ENCODE data around the gene CENPP.

- TF ChIP-seq CTCF (IDR thresholded peaks at IDR 0.05; ENCODE audit: insufficient read depth, low read depth, low read length) = no peak
- no peak for TF ChIP-seq EZH2 (IDR thresholded peaks at IDR 0.05; ENCODE audit: insufficient read depth, low read length)
These were observed 168.1 kb downstream of the CENPP start for GRCh38 chr9:92493749-92494387.

Data from astrocyte (in vitro differentiated cells and primary cell).